Astrocyte of the spinal cord (primary cell): ENCODE results near the gene IFITM1.
"Not testable (repeated sequence)": the region's sequence is repeated elsewhere in the genome, so short reads cannot be mapped to it uniquely, and the experiment has no call there.

Experiments
- DNase-seq: peaks from one replicate; pipeline ENCODE4 v3.0.0; 2011; ENCODE audit warnings: low read depth, low spot score
- H3K4me3 ChIP-seq: 2 replicates; pipeline ENCODE4 v1.5.1; 2011; ENCODE audit warnings: low read depth, mild to moderate bottlenecking, low read length, moderate library complexity
- CTCF ChIP-seq: IDR thresholded peaks from 2 replicates; pipeline ENCODE4 v1.5.1; 2012; ENCODE audit warnings: low read depth, mild to moderate bottlenecking, low read length, inconsistent platforms
- in situ Hi-C: cut with HindIII; loops from 2 replicates; pipeline ENCODE4 v1.10.0; 2017; ENCODE audit warnings: low sequenced_read_pairs

Gene IFITM1

GRCh38 chr11:324156-324555, 10.3 kb downstream of the IFITM1 start:
- TF ChIP-seq CTCF: no peak
- DNase-seq: no peak
- H3K4me3 ChIP-seq: no peak overlapping the region
- in situ Hi-C loops: no loop called here

- DNase-seq, in situ Hi-C loops, H3K4me3 ChIP-seq: not testable (repeated sequence)
Observed at GRCh38 chr11:324593-325517, 11.0 kb downstream of the IFITM1 start.

GRCh38 chr11:325796-326591, 12.2 kb downstream of the IFITM1 start:
- DNase-seq: no peak
- no peak overlapping the region for H3K4me3 ChIP-seq
- in situ Hi-C loops: no loop called here
- TF ChIP-seq CTCF: no peak

- no peak for TF ChIP-seq CTCF
- no peak for DNase-seq
- in situ Hi-C loops: no loop called here
- H3K4me3 ChIP-seq: no peak overlapping the region
Observed at GRCh38 chr11:326592-326841, 12.7 kb downstream of the IFITM1 start.

GRCh38 chr11:326842-327580, 13.2 kb downstream of the IFITM1 start:
- peak; percentile 64 for DNase-seq
- H3K4me3 ChIP-seq: no peak overlapping the region

GRCh38 chr11:327581-327923, 13.7 kb downstream of the IFITM1 start:
- no peak for TF ChIP-seq CTCF
- DNase-seq: no peak
- H3K4me3 ChIP-seq: no peak overlapping the region
- in situ Hi-C loops: no loop called here

More at GRCh38 chr11:326842-327580, 13.2 kb downstream of the IFITM1 start:
- TF ChIP-seq CTCF: no peak
- in situ Hi-C loops: no loop called here

- no peak for TF ChIP-seq CTCF
- in situ Hi-C loops: no loop called here
- H3K4me3 ChIP-seq: no peak overlapping the region
- DNase-seq: no peak
Observed at GRCh38 chr11:328012-328411, 14.2 kb downstream of the IFITM1 start.

- DNase-seq, in situ Hi-C loops, H3K4me3 ChIP-seq: not testable (repeated sequence)
Observed at GRCh38 chr11:328516-329100, 14.8 kb downstream of the IFITM1 start.
